Neural cell (in vitro differentiated cells): ENCODE data around the gene RUSC1. TPM values are rescaled to one million over a fixed set of nuclear protein-coding genes. Genes with fewer than 3 reads are reported as not detected.
A peak's percentile ranks its signal among the peaks of the same experiment; 100 is the strongest.

Experiments
- H2AFZ ChIP-seq: fragments of 200-600, 300-800 bp; sonication (generic), shearing (Covaris generic); 2 replicates; pipeline ENCODE4 v1.6.0; 2014; ENCODE audit warnings: low read depth, mild to moderate bottlenecking, antibody characterized with exemption, low read length, moderate library complexity
- H3F3A ChIP-seq: fragments of 200-600 bp; shearing (Covaris generic); 2 replicates; pipeline ENCODE4 v1.6.1; 2016; ENCODE audit warnings: mild to moderate bottlenecking, moderate library complexity, mixed read lengths, antibody characterized with exemption, low read length; ENCODE audit not compliant: insufficient read depth, poor library complexity, severe bottlenecking
- H3K27ac ChIP-seq: fragments of 200-600, 300-800 bp; sonication (generic), shearing (Covaris generic); 2 replicates; pipeline ENCODE4 v1.5.1; 2014; ENCODE audit warnings: mild to moderate bottlenecking, low read length, moderate library complexity
- H3K27me3 ChIP-seq: fragments of 300-800, 200-600 bp; sonication (generic), shearing (Covaris generic); 2 replicates; pipeline ENCODE4 v1.6.0; 2014; ENCODE audit warnings: mild to moderate bottlenecking, low read depth, low read length, moderate library complexity; ENCODE audit not compliant: insufficient read depth
- H3K36me3 ChIP-seq: fragments of 300-800, 200-600 bp; sonication (generic), shearing (Covaris generic); 2 replicates; pipeline ENCODE4 v1.5.1; 2014; ENCODE audit warnings: mild to moderate bottlenecking, antibody characterized with exemption, low read length, moderate library complexity; ENCODE audit not compliant: insufficient read depth
- H3K4me2 ChIP-seq: fragments of 300-800, 200-600 bp; sonication (generic), shearing (Covaris generic); 2 replicates; pipeline ENCODE4 v1.6.0; 2014; ENCODE audit warnings: mild to moderate bottlenecking, low read length
- H3K4me3 ChIP-seq: fragments of 300-800, 200-600 bp; sonication (generic), shearing (Covaris generic); 2 replicates; pipeline ENCODE4 v1.5.1; 2014; ENCODE audit warnings: mild to moderate bottlenecking, low read length, moderate library complexity
- H3K79me2 ChIP-seq: fragments of 200-600 bp; shearing (Covaris generic); replicated peaks from 2 replicates; pipeline ENCODE4 v1.6.0; 2014; ENCODE audit warnings: mild to moderate bottlenecking, low read length, moderate library complexity; ENCODE audit not compliant: insufficient read depth
- H3K9ac ChIP-seq: fragments of 300-800, 200-600 bp; sonication (generic), shearing (Covaris generic); 2 replicates; pipeline ENCODE4 v1.6.1; 2016; ENCODE audit warnings: mild to moderate bottlenecking, low read length, mixed read lengths
- H3K9me2 ChIP-seq: fragments of 200-600 bp; shearing (Covaris generic); 2 replicates; pipeline ENCODE4 v1.6.1; 2016; ENCODE audit warnings: mild to moderate bottlenecking, low read length, mixed read lengths; ENCODE audit not compliant: insufficient read depth
- H3K9me3 ChIP-seq: fragments of 200-600, 300-800 bp; sonication (generic), shearing (Covaris generic); 2 replicates; pipeline ENCODE4 v1.6.1; 2016; ENCODE audit warnings: mild to moderate bottlenecking, mixed run types, low read length, moderate library complexity, mixed read lengths
- H4K20me1 ChIP-seq: fragments of 200-600 bp; shearing (Covaris generic); 2 replicates; pipeline ENCODE4 v1.6.1; 2016; ENCODE audit warnings: mild to moderate bottlenecking, mixed run types; ENCODE audit not compliant: insufficient read depth
- EP300 ChIP-seq: fragments of 450-650 bp; conservative IDR thresholded peaks from 2 replicates; pipeline ENCODE4 v1.6.1; 2014; ENCODE audit warnings: antibody characterized with exemption, mild to moderate bottlenecking, moderate library complexity; ENCODE audit not compliant: poor library complexity, severe bottlenecking
- EZH2 ChIP-seq: fragments of 200-600, 300-800 bp; shearing (Covaris generic), sonication (generic); IDR thresholded peaks from 2 replicates; pipeline ENCODE4 v1.6.1; 2014; ENCODE audit warnings: antibody characterized with exemption, low read length, borderline replicate concordance, mild to moderate bottlenecking; ENCODE audit not compliant: insufficient read depth, poor library complexity, severe bottlenecking
- MXI1 ChIP-seq: fragments of 450-650 bp; conservative IDR thresholded peaks from 2 replicates; pipeline ENCODE4 v1.6.1; 2014; ENCODE audit warnings: antibody characterized with exemption, mild to moderate bottlenecking; ENCODE audit not compliant: poor library complexity, severe bottlenecking
- POLR2AphosphoS5 ChIP-seq: IDR thresholded peaks from 2 replicates; pipeline ENCODE4 v1.6.1; 2012
- RAD21 ChIP-seq: fragments of 450-650 bp; conservative IDR thresholded peaks from 2 replicates; pipeline ENCODE4 v1.6.1; 2014; ENCODE audit warnings: antibody characterized with exemption, mild to moderate bottlenecking, moderate library complexity
- SMC3 ChIP-seq: fragments of 450-650 bp; conservative IDR thresholded peaks from 2 replicates; pipeline ENCODE4 v1.6.1; 2014; ENCODE audit warnings: antibody characterized with exemption, mild to moderate bottlenecking, moderate library complexity; ENCODE audit not compliant: poor library complexity
- TAF1 ChIP-seq: IDR thresholded peaks from 2 replicates; pipeline ENCODE4 v1.6.1; 2012; ENCODE audit warnings: low read depth
- polyA plus RNA-seq: library from polyadenylated mRNA; depleted of rRNA; stranded (reverse); fragments of >200 nt; gene quantifications from 2 replicates; pipeline ENCODE4 v1.2.3, GENCODE V29; 2014
- TF ChIP-seq, protein P1 (sequence below): IDR thresholded peaks from 2 replicates; pipeline ENCODE4 v1.6.1; 2012; ENCODE audit warnings: borderline replicate concordance
- TF ChIP-seq, protein P2 (sequence below): fragments of 450-650 bp; IDR thresholded peaks from 2 replicates; pipeline ENCODE4 v1.5.1; 2014; ENCODE audit warnings: antibody characterized with exemption, mild to moderate bottlenecking, moderate library complexity; ENCODE audit not compliant: poor library complexity, severe bottlenecking

Gene RUSC1
- polyA plus RNA-seq, 1 donor from 2014 or later, result 45.7 TPM

DNA sequence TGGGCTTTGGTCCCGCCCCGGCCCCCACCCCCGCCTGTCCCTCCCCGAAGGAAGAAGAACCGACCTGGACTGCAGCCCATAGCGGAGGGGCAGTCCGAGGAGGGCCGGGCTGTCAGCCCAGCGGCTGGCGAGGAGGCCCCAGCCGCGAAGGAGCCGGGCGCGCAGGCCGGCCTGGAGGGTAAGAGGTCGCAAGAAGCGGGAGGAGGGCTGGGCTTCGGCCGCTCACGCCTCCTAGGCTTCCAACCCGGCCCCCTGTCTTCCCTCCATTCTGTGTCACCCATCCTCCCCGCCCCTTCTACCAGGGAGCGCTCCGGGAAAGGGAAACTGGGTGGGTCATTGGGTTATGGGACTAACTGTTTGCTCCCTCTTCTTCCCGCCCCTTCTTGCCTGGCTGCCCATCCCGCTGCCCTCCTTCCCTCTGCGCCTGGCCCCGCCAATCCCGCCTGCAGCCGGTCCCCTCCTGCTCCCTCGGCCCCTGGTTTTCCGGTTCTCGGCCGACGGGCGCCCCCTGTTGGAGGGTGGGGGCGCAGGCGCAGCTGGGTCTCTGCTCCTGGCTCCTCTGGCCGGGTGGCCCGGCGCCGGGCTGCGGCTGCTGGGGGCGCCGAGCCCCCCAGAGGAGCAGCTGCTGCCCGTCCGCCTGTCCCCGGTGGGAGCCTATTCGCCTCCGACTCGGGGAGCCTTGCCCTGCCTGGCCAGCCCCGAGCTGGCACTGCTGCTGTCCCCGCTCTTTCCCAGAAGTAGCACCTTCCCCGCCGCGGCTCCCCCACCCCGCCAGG, 2.4 kb downstream of the RUSC1 start (continued):
- TF ChIP-seq, protein P1, sequence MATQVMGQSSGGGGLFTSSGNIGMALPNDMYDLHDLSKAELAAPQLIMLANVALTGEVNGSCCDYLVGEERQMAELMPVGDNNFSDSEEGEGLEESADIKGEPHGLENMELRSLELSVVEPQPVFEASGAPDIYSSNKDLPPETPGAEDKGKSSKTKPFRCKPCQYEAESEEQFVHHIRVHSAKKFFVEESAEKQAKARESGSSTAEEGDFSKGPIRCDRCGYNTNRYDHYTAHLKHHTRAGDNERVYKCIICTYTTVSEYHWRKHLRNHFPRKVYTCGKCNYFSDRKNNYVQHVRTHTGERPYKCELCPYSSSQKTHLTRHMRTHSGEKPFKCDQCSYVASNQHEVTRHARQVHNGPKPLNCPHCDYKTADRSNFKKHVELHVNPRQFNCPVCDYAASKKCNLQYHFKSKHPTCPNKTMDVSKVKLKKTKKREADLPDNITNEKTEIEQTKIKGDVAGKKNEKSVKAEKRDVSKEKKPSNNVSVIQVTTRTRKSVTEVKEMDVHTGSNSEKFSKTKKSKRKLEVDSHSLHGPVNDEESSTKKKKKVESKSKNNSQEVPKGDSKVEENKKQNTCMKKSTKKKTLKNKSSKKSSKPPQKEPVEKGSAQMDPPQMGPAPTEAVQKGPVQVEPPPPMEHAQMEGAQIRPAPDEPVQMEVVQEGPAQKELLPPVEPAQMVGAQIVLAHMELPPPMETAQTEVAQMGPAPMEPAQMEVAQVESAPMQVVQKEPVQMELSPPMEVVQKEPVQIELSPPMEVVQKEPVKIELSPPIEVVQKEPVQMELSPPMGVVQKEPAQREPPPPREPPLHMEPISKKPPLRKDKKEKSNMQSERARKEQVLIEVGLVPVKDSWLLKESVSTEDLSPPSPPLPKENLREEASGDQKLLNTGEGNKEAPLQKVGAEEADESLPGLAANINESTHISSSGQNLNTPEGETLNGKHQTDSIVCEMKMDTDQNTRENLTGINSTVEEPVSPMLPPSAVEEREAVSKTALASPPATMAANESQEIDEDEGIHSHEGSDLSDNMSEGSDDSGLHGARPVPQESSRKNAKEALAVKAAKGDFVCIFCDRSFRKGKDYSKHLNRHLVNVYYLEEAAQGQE, result peak; percentile 20
- peak; percentile 56 for TF ChIP-seq MXI1

DNA sequence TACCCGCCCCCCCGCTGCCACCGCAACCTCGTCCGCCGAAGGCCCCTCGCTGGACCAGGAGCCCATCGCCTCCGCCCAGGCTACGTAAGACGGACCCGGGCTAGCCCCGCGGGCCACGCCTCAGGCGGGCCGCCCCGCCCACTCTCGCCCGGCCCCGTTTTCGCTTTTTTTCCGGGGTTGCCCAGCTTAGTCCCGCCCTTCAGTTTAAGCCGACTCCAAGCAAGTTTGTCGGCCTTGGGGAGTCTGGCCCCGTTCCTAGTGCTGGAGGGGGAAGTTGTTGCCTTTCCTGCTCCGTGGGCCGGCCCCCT, 3.0 kb downstream of the RUSC1 start:
- peak overlapping the region; percentile 90 for H3K4me3 ChIP-seq
- no peaks in the 10 kb centered on the region for H3K9me2 ChIP-seq
- H3K27ac ChIP-seq, result peak overlapping the region; percentile 34
- TF ChIP-seq POLR2AphosphoS5 (no peak), TAF1 (no peak), EZH2 (no peak), EP300 (no peak), RAD21 (no peak), SMC3 (no peak), MXI1 (no peak)
- TF ChIP-seq, protein P1, result no peak
- TF ChIP-seq, protein P2, sequence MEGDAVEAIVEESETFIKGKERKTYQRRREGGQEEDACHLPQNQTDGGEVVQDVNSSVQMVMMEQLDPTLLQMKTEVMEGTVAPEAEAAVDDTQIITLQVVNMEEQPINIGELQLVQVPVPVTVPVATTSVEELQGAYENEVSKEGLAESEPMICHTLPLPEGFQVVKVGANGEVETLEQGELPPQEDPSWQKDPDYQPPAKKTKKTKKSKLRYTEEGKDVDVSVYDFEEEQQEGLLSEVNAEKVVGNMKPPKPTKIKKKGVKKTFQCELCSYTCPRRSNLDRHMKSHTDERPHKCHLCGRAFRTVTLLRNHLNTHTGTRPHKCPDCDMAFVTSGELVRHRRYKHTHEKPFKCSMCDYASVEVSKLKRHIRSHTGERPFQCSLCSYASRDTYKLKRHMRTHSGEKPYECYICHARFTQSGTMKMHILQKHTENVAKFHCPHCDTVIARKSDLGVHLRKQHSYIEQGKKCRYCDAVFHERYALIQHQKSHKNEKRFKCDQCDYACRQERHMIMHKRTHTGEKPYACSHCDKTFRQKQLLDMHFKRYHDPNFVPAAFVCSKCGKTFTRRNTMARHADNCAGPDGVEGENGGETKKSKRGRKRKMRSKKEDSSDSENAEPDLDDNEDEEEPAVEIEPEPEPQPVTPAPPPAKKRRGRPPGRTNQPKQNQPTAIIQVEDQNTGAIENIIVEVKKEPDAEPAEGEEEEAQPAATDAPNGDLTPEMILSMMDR, result no peak
- peak overlapping the region; percentile 91 for H3K9ac ChIP-seq
- peaks cover 28% of the 10 kb centered on the region for H3K79me2 ChIP-seq
- H4K20me1 ChIP-seq, result peaks cover 7% of the 10 kb centered on the region
- no peaks in the 10 kb centered on the region for H3K27me3 ChIP-seq
- peaks cover 4% of the 10 kb centered on the region for H3K36me3 ChIP-seq
- H2AFZ ChIP-seq, result no peak overlapping the region
- no peaks in the 10 kb centered on the region for H3K9me3 ChIP-seq
- no peaks in the 10 kb centered on the region for H3F3A ChIP-seq
- H3K4me2 ChIP-seq, result peak overlapping the region; percentile 99
